ENCODE measurements around the gene PNPLA2.

- no peak for TF ChIP-seq POLR2A (IDR thresholded peaks at IDR 0.05)
- TF ChIP-seq CTCF (IDR thresholded peaks at IDR 0.05), result no peak
These were observed 2.9 kb upstream of the PNPLA2 start for GRCh38 chr11:815675-816432.

Data from gastroesophageal sphincter (tissue), 3 donors.